Brain microvascular endothelial cell (primary cell): ENCODE data around the gene CPN1.

Source experiments
- DNase-seq: peaks from one replicate; pipeline ENCODE4 v3.0.0-alpha.2; 2020
- H3K27ac ChIP-seq: fragments of 250-450 bp; sonication (Bioruptor Pico); 2 replicates; pipeline ENCODE4 v1.5.1; 2020; ENCODE audit warnings: mild to moderate bottlenecking, moderate library complexity
- H3K27me3 ChIP-seq: fragments of 250-450 bp; sonication (Bioruptor Pico); replicated peaks from 2 replicates; pipeline ENCODE4 v1.5.1; 2020; ENCODE audit warnings: mild to moderate bottlenecking
- H3K36me3 ChIP-seq: fragments of 250-450 bp; sonication (Bioruptor Pico); replicated peaks from 2 replicates; pipeline ENCODE4 v1.5.1; 2020; ENCODE audit warnings: mild to moderate bottlenecking
- H3K4me3 ChIP-seq: 2 replicates; pipeline ENCODE4 v1.5.1; 2011; ENCODE audit warnings: low read depth, mild to moderate bottlenecking, control low read depth, low read length, moderate library complexity
- CTCF ChIP-seq: IDR thresholded peaks from 2 replicates; pipeline ENCODE4 v1.5.1; 2011; ENCODE audit warnings: low read depth, mild to moderate bottlenecking, moderate library complexity, low read length, control low read depth, inconsistent platforms; ENCODE audit errors: missing control alignments
- in situ Hi-C: cut with HindIII; loops from 2 replicates; pipeline ENCODE4 v1.10.0; 2017; ENCODE audit warnings: low sequenced_read_pairs, low pct_ligation_motif_present

Gene CPN1

GRCh38 chr10:100072514-100072913 is 9.2 kb downstream of the CPN1 start:
- Histone ChIP-seq H3K36me3 (no peaks in the 10 kb centered on the region), H3K27ac (no peak overlapping the region), H3K4me3 (no peak overlapping the region), H3K27me3 (no peaks in the 10 kb centered on the region)
- no peak for DNase-seq
- no peak for TF ChIP-seq CTCF
- in situ Hi-C loops, result no loop called here

GRCh38 chr10:100071529-100071928 is 10.1 kb downstream of the CPN1 start:
- H3K27me3 ChIP-seq, result no peaks in the 10 kb centered on the region
- H3K4me3 ChIP-seq, result no peak overlapping the region
- in situ Hi-C loops, result no loop called here
- no peaks in the 10 kb centered on the region for H3K36me3 ChIP-seq
- H3K27ac ChIP-seq, result no peak overlapping the region
- DNase-seq, result no peak
- TF ChIP-seq CTCF, result no peak

- no peaks in the 10 kb centered on the region for H3K27me3 ChIP-seq
- DNase-seq, result no peak
- H3K27ac ChIP-seq, result no peak overlapping the region
- in situ Hi-C loops, result no loop called here
- no peak for TF ChIP-seq CTCF
- H3K36me3 ChIP-seq, result no peaks in the 10 kb centered on the region
- H3K4me3 ChIP-seq, result no peak overlapping the region
Measured at GRCh38 chr10:100067466-100067865, 14.2 kb downstream of the CPN1 start.

- H3K4me3 ChIP-seq, result no peak overlapping the region
- H3K27me3 ChIP-seq, result no peaks in the 10 kb centered on the region
- H3K27ac ChIP-seq, result no peak overlapping the region
- DNase-seq, result no peak
- TF ChIP-seq CTCF, result no peak
- in situ Hi-C loops, result no loop called here
- no peaks in the 10 kb centered on the region for H3K36me3 ChIP-seq
Measured at GRCh38 chr10:100065084-100065660, 16.5 kb downstream of the CPN1 start.

- Histone ChIP-seq H3K4me3 (no peak overlapping the region), H3K27ac (no peak overlapping the region), H3K36me3 (no peaks in the 10 kb centered on the region), H3K27me3 (no peaks in the 10 kb centered on the region)
- in situ Hi-C loops, result no loop called here
- DNase-seq, result no peak
- TF ChIP-seq CTCF, result no peak
Measured at GRCh38 chr10:100061401-100061800, 20.3 kb downstream of the CPN1 start.

GRCh38 chr10:100057948-100058347 is 23.7 kb downstream of the CPN1 start:
- Histone ChIP-seq H3K27ac (no peak overlapping the region), H3K27me3 (no peaks in the 10 kb centered on the region), H3K4me3 (no peak overlapping the region), H3K36me3 (no peaks in the 10 kb centered on the region)
- DNase-seq, result no peak
- in situ Hi-C loops, result no loop called here
- TF ChIP-seq CTCF, result no peak
